Mammary microvascular endothelial cell (primary cell): ENCODE measurements around the gene KCTD10. TPM values are rescaled to one million over a fixed set of nuclear protein-coding genes. Genes with fewer than 3 reads are reported as not detected.

Experiments
- total RNA-seq: library from RNA; depleted of rRNA; stranded (reverse); fragments of >200 nt; gene quantifications from 2 replicates; pipeline ENCODE4 v1.2.3, GENCODE V29; 2015

The KCTD10 gene
- total RNA-seq = 54.8 and 64.8 TPM in 2 replicates

GRCh38 chr12:109477185-109477962 is at the start of gene KCTD10, which contains the start of gene UBE3B:
KCTD10 (minus strand) TSS chr12:109477300; CDS start chr12:109477262, 38 bp downstream.
UBE3B (plus strand) TSS chr12:109477634; CDS start chr12:109483552, 5,918 bp downstream.

Other genes with a start within 250 kb of the KCTD10 start
- not detected in 2 replicates for gene FOXN4, start 168.0 kb downstream of the KCTD10 start, total RNA-seq
- not detected in 2 replicates for gene MYO1H, start 129.4 kb downstream of the KCTD10 start, total RNA-seq
- gene UBE3B, start 334 bp upstream of the KCTD10 start, total RNA-seq = 42.0 and 43.8 TPM in 2 replicates
- 49.3 and 58.4 TPM in 2 replicates for gene MMAB, start 96.2 kb upstream of the KCTD10 start, total RNA-seq
- 21.2 and 28.0 TPM in 2 replicates for gene MVK, start 96.5 kb upstream of the KCTD10 start, total RNA-seq
- 1.0 and 1.1 TPM in 2 replicates for gene FAM222A, start 236.5 kb upstream of the KCTD10 start, total RNA-seq